ENCODE data around the gene TMEM45B.

TMEM45B gene

GRCh38 chr11:129894278-129895125 lies 78.9 kb downstream of the TMEM45B start:
- no peak overlapping the region for H3K27ac ChIP-seq (ENCODE audit: low read depth, low read length)
- peaks cover 18 to 35% of the 10 kb centered on the region in 2 donors for H3K36me3 ChIP-seq (ENCODE audit: control insufficient read depth in 1 of 2, insufficient read depth in 2 of 2, low read length in 2 of 2)
- H3K9ac ChIP-seq (ENCODE audit: low read depth in 1 of 2, low read length in 2 of 2), result peak overlapping the region; percentile 84 to 91

DNA sequence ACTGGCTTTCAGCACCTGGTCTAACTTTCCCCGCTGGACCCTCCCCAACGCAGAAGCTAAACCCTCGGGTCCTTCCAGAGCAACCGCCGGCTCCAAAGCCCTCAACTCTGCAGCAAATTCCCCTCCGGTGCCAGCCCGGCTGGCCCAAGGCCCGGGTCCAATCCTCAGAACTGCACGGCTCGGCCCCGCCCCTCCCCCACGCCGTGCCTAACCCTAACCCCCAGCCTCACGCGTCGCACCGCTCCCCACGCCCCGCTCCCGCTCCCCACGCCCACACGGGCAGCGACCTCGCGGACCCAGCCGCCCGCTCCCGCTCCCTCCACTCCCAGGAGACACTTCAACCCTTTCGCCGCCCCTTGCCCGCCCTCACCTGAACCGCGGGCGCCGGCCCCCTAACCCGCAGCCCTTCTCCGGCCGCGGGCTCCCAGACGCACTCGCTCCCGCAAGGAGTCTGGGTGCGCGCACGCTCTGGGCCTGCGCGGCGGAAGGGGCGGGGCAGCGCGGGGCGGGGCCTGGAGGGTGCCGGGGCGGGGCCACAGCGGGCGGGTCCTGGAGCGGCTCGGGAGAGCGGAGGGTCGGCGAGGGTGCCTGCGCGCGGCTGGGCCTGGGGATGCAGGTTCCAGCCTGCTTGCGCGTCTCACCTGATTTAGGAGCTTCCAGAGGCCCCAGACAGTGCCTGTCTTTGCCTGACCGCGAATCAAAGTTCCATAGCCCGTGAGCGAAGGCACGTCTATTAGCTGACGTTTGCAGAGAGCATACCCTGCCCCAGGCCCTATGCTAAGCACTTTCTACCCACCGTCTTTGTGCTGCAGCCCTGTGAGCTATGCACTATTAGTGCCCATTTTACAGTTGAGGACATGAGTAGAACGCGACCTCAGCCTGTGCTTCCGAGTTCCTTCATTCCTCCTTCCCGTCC lies 79.7 kb downstream of the TMEM45B start, which contains the start of gene NFRKB:
NFRKB (minus strand) TSS at position 453 of the 916 bp plus-strand sequence. CDS start 2,729 bp downstream, outside the sequence.
- Histone ChIP-seq H3K4me1 (ENCODE audit: control insufficient read depth in 1 of 2, insufficient read depth in 2 of 2, low read length in 2 of 2) (peaks cover 11 to 21% of the 10 kb centered on the region in 2 donors), H3K9ac (ENCODE audit: low read depth in 1 of 2, low read length in 2 of 2) (peak within 1 kb of the TSS; percentile 84 to 91), H3K9me3 (ENCODE audit: control insufficient read depth in 1 of 2, low read length in 2 of 2) (no peaks in the 10 kb centered on the region), H3K27me3 (ENCODE audit: control insufficient read depth in 1 of 2, insufficient read depth in 2 of 2, low read length in 2 of 2) (no peaks in the 10 kb centered on the region), H3K4me3 (ENCODE audit: low read depth in 1 of 2, low read length in 2 of 2) (peak within 1 kb of the TSS; percentile 95 to 96), H3K27ac (ENCODE audit: low read depth, low read length) (peak within 1 kb of the TSS; percentile 50), H3K36me3 (ENCODE audit: control insufficient read depth in 1 of 2, insufficient read depth in 2 of 2, low read length in 2 of 2) (peaks cover 13 to 26% of the 10 kb centered on the region in 2 donors)

More at GRCh38 chr11:129894278-129895125, 78.9 kb downstream of the TMEM45B start:
- no peaks in the 10 kb centered on the region for H3K9me3 ChIP-seq (ENCODE audit: control insufficient read depth in 1 of 2, low read length in 2 of 2)
- peaks cover 11 to 21% of the 10 kb centered on the region in 2 donors for H3K4me1 ChIP-seq (ENCODE audit: control insufficient read depth in 1 of 2, insufficient read depth in 2 of 2, low read length in 2 of 2)
- H3K4me3 ChIP-seq (ENCODE audit: low read depth in 1 of 2, low read length in 2 of 2), result peak overlapping the region; percentile 95 to 96
- H3K27me3 ChIP-seq (ENCODE audit: control insufficient read depth in 1 of 2, insufficient read depth in 2 of 2, low read length in 2 of 2), result no peaks in the 10 kb centered on the region

DNA sequence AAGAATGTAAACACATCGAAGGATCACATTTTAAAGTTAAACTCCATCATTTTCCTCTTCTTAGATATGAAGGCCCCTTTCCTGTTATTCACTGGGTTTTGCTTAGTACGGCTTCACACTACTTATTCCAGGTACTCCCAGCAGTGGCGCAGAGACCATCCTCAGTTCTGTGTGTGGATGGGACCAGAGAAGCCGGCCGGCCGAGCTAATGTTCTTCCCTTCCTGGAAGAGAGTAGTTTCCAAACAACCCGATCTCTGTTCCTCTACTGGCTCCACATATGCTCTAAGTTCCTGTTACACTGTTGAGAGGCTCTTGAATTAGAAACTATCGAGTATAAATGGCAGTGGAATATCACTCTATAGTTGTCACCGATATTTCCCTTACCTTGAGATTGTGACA lies 80.4 kb downstream of the TMEM45B start:
- Histone ChIP-seq H3K27ac (ENCODE audit: low read depth, low read length) (no peak overlapping the region), H3K9me3 (ENCODE audit: control insufficient read depth in 1 of 2, low read length in 2 of 2) (no peaks in the 10 kb centered on the region), H3K27me3 (ENCODE audit: control insufficient read depth in 1 of 2, insufficient read depth in 2 of 2, low read length in 2 of 2) (no peaks in the 10 kb centered on the region), H3K36me3 (ENCODE audit: control insufficient read depth in 1 of 2, insufficient read depth in 2 of 2, low read length in 2 of 2) (peaks cover 9 to 20% of the 10 kb centered on the region in 2 donors), H3K4me1 (ENCODE audit: control insufficient read depth in 1 of 2, insufficient read depth in 2 of 2, low read length in 2 of 2) (peaks cover 11 to 21% of the 10 kb centered on the region in 2 donors), H3K9ac (ENCODE audit: low read depth in 1 of 2, low read length in 2 of 2) (peak overlapping the region; percentile 84 to 90), H3K4me3 (ENCODE audit: low read depth in 1 of 2, low read length in 2 of 2) (peak overlapping the region; percentile 95 to 96)

GRCh38 chr11:129905402-129905801 lies 89.8 kb downstream of the TMEM45B start:
- H3K9ac ChIP-seq (ENCODE audit: low read depth in 1 of 2, low read length in 2 of 2), result no peak overlapping the region
- no peak overlapping the region for H3K27ac ChIP-seq (ENCODE audit: low read depth, low read length)
- H3K27me3 ChIP-seq (ENCODE audit: control insufficient read depth in 1 of 2, insufficient read depth in 2 of 2, low read length in 2 of 2), result no peaks in the 10 kb centered on the region
- H3K36me3 ChIP-seq (ENCODE audit: control insufficient read depth in 1 of 2, insufficient read depth in 2 of 2, low read length in 2 of 2), result peaks cover 13 to 30% of the 10 kb centered on the region in 2 donors
- no peak overlapping the region for H3K4me3 ChIP-seq (ENCODE audit: low read depth in 1 of 2, low read length in 2 of 2)
- no peaks in the 10 kb centered on the region for H3K9me3 ChIP-seq (ENCODE audit: control insufficient read depth in 1 of 2, low read length in 2 of 2)
- H3K4me1 ChIP-seq (ENCODE audit: control insufficient read depth in 1 of 2, insufficient read depth in 2 of 2, low read length in 2 of 2), result no peaks in the 10 kb centered on the region

Measured in duodenal mucosa (tissue), 2 donors.